ENCODE measurements around the gene SLC10A2. TPM values are rescaled to one million over a fixed set of nuclear protein-coding genes. Genes with fewer than 3 reads are reported as not detected.

Gene SLC10A2
- total RNA-seq, 1 experiment from 2014 or later, result not detected

GRCh38 chr13:103066781-103067345, 646 bp upstream of the SLC10A2 start:
- Mint-ChIP-seq H3K9me3 (ENCODE audit: low read depth, unreplicated experiment) (no peaks in the 10 kb centered on the region), H3K4me3 (ENCODE audit: low read depth, unreplicated experiment) (no peak overlapping the region), H3K27ac (ENCODE audit: unreplicated experiment) (no peak overlapping the region), H3K27me3 (ENCODE audit: unreplicated experiment) (no peaks in the 10 kb centered on the region), H3K36me3 (ENCODE audit: insufficient read depth, unreplicated experiment) (no peaks in the 10 kb centered on the region), H3K4me1 (ENCODE audit: low read depth, unreplicated experiment) (no peaks in the 10 kb centered on the region)
- TF ChIP-seq CTCF (IDR thresholded peaks at IDR 0.05; ENCODE audit: unreplicated experiment), result no peak
- CTCF ChIA-PET, result no interaction called here
- intact Hi-C loops (cut with micrococcal nuclease; ENCODE audit: unreplicated experiment), result loop anchor here (2.0 kb wide), 1 partner anchor 64 kb away; no protein-coding TSS in a partner anchor
- DNase-seq, result no peak
- no TSS peak for BruUV-seq (replicated peaks)

- Mint-ChIP-seq H3K27ac (ENCODE audit: unreplicated experiment) (no peak overlapping the region), H3K4me3 (ENCODE audit: low read depth, unreplicated experiment) (no peak overlapping the region), H3K36me3 (ENCODE audit: insufficient read depth, unreplicated experiment) (no peaks in the 10 kb centered on the region), H3K9me3 (ENCODE audit: low read depth, unreplicated experiment) (no peaks in the 10 kb centered on the region), H3K27me3 (ENCODE audit: unreplicated experiment) (no peaks in the 10 kb centered on the region), H3K4me1 (ENCODE audit: low read depth, unreplicated experiment) (no peaks in the 10 kb centered on the region)
- no peak for TF ChIP-seq CTCF (IDR thresholded peaks at IDR 0.05; ENCODE audit: unreplicated experiment)
- no TSS peak for BruUV-seq (replicated peaks)
- no peak for DNase-seq
- intact Hi-C loops (cut with micrococcal nuclease; ENCODE audit: unreplicated experiment), result no loop called here
- CTCF ChIA-PET, result no interaction called here
Observed at GRCh38 chr13:103063376-103063775, 2.8 kb downstream of the SLC10A2 start.

- Mint-ChIP-seq H3K27me3 (ENCODE audit: unreplicated experiment) (no peaks in the 10 kb centered on the region), H3K36me3 (ENCODE audit: insufficient read depth, unreplicated experiment) (no peaks in the 10 kb centered on the region), H3K27ac (ENCODE audit: unreplicated experiment) (no peak overlapping the region), H3K4me3 (ENCODE audit: low read depth, unreplicated experiment) (no peak overlapping the region), H3K4me1 (ENCODE audit: low read depth, unreplicated experiment) (no peaks in the 10 kb centered on the region), H3K9me3 (ENCODE audit: low read depth, unreplicated experiment) (no peaks in the 10 kb centered on the region)
- TF ChIP-seq CTCF (IDR thresholded peaks at IDR 0.05; ENCODE audit: unreplicated experiment), result no peak
- intact Hi-C loops (cut with micrococcal nuclease; ENCODE audit: unreplicated experiment), result no loop called here
- DNase-seq, result no peak
- CTCF ChIA-PET, result no interaction called here
- no TSS peak for BruUV-seq (replicated peaks)
Observed at GRCh38 chr13:103062079-103062478, 4.1 kb downstream of the SLC10A2 start.

GRCh38 chr13:103056008-103056407, 10.2 kb downstream of the SLC10A2 start:
- DNase-seq, result no peak
- intact Hi-C loops (cut with micrococcal nuclease; ENCODE audit: unreplicated experiment), result no loop called here
- Mint-ChIP-seq H3K9me3 (ENCODE audit: low read depth, unreplicated experiment) (peaks cover 5% of the 10 kb centered on the region), H3K4me3 (ENCODE audit: low read depth, unreplicated experiment) (no peak overlapping the region), H3K27me3 (ENCODE audit: unreplicated experiment) (no peaks in the 10 kb centered on the region), H3K36me3 (ENCODE audit: insufficient read depth, unreplicated experiment) (no peaks in the 10 kb centered on the region), H3K27ac (ENCODE audit: unreplicated experiment) (no peak overlapping the region), H3K4me1 (ENCODE audit: low read depth, unreplicated experiment) (no peaks in the 10 kb centered on the region)
- TF ChIP-seq CTCF (IDR thresholded peaks at IDR 0.05; ENCODE audit: unreplicated experiment), result no peak
- BruUV-seq (replicated peaks), result no TSS peak
- CTCF ChIA-PET, result no interaction called here
